HEK293 (cell line): ENCODE data around the gene ZNF536.

Experiments used
- CTCF ChIP-seq: fragments of 450-650 bp; formaldehyde crosslinking; IDR thresholded peaks from 2 replicates; pipeline ENCODE4 v1.5.1; 2016; ENCODE audit warnings: missing biosample characterization, missing genetic modification characterization
- PATZ1 ChIP-seq: fragments of 450-650 bp; formaldehyde crosslinking; IDR thresholded peaks from 2 replicates; pipeline ENCODE4 v1.5.1; 2016; ENCODE audit warnings: missing biosample characterization, missing genetic modification characterization
- ZBTB1 ChIP-seq: fragments of 450-650 bp; formaldehyde crosslinking; IDR thresholded peaks from 2 replicates; pipeline ENCODE4 v1.5.1; 2016; ENCODE audit warnings: missing biosample characterization, missing genetic modification characterization
- ZBTB21 ChIP-seq: fragments of 450-650 bp; formaldehyde crosslinking; IDR thresholded peaks from 2 replicates; pipeline ENCODE4 v1.5.1; 2017; ENCODE audit warnings: missing biosample characterization, missing genetic modification characterization
- ZNF157 ChIP-seq: fragments of 450-650 bp; formaldehyde crosslinking; IDR thresholded peaks from 2 replicates; pipeline ENCODE4 v1.5.1; 2016; ENCODE audit warnings: missing biosample characterization, missing genetic modification characterization
- ZNF302 ChIP-seq: fragments of 450-650 bp; formaldehyde crosslinking; IDR thresholded peaks from 2 replicates; pipeline ENCODE4 v1.5.1; 2016; ENCODE audit warnings: missing biosample characterization, missing genetic modification characterization, low read depth
- ZNF645 ChIP-seq: fragments of 450-650 bp; formaldehyde crosslinking; IDR thresholded peaks from 2 replicates; pipeline ENCODE4; 2016; ENCODE audit warnings: missing biosample characterization, missing genetic modification characterization

- TF ChIP-seq ZBTB1 (no peak), ZNF157 (tag by site-specific recombination) (no peak), ZNF645 (tag by site-specific recombination) (no peak), ZBTB21 (tag by site-specific recombination) (no peak), ZNF302 (tag by site-specific recombination) (no peak), PATZ1 (no peak), CTCF (no peak)
Measured at GRCh38 chr19:30359936-30360335, 12.2 kb upstream of the ZNF536 start.
